HuH-7 (cell line): ENCODE results near the gene DRAP1.
A peak's percentile ranks its signal among the peaks of the same experiment; 100 is the strongest.
"Not testable (repeated sequence)": the region's sequence is repeated elsewhere in the genome, so short reads cannot be mapped to it uniquely, and the experiment has no call there.

Experiments
- DNase-seq: peaks from one replicate; pipeline ENCODE4 v3.0.0; 2011; ENCODE audit warnings: low spot score

The DRAP1 gene

GRCh38 chr11:65886826-65887722, 32.2 kb upstream of the DRAP1 start:
- no peak for DNase-seq

GRCh38 chr11:65887723-65888162, 31.5 kb upstream of the DRAP1 start:
- DNase-seq, result no peak

DNA sequence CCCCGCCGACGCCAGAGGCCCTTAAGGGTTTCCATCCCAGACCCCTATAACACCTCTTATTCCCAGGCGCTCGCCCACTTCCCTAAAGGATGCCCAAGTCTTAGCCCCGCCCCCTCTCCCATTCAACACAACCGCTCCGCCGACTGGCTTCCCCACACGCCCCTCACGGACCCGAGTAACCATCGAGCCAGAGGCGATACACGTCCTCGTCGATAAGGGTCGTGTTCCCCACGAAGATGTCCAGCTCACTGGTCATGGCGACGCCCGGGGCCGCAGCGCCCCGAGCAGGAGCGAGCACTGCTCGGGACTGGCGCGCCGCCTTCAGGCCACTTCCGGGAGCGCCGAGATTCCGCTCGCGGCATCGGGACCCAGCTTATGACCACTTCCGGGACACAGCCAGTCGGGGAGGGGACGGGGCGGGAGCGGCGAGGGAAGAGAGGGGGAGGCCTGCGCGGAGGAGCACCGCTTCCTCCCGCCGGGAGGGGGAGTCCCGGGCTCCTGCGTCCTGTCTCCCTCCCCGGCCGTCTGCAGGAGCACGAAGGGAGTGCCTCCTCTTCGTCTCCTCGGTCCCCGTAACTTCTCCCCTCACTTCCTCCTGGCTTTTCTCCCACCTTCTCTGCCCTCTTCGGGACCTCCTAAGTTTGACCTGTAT, 30.9 kb upstream of the DRAP1 start, which contains the start of gene FIBP:
Gene FIBP, minus strand, starts transcription at position 309 of the 652 bp plus-strand sequence. Its CDS starts 53 bp downstream, at position 256.
- peak; percentile 93 for DNase-seq

GRCh38 chr11:65890324-65891218, 28.7 kb upstream of the DRAP1 start, which contains the start of gene CCDC85B:
CCDC85B (plus strand) TSS chr11:65890673; CDS start chr11:65890784, 111 bp downstream.
- DNase-seq, result peak; percentile 94

- no peak for DNase-seq
Measured at GRCh38 chr11:65891219-65892136, 27.7 kb upstream of the DRAP1 start.

- DNase-seq, result not testable (repeated sequence)
Measured at GRCh38 chr11:65892137-65892540, 27.1 kb upstream of the DRAP1 start.

DNA sequence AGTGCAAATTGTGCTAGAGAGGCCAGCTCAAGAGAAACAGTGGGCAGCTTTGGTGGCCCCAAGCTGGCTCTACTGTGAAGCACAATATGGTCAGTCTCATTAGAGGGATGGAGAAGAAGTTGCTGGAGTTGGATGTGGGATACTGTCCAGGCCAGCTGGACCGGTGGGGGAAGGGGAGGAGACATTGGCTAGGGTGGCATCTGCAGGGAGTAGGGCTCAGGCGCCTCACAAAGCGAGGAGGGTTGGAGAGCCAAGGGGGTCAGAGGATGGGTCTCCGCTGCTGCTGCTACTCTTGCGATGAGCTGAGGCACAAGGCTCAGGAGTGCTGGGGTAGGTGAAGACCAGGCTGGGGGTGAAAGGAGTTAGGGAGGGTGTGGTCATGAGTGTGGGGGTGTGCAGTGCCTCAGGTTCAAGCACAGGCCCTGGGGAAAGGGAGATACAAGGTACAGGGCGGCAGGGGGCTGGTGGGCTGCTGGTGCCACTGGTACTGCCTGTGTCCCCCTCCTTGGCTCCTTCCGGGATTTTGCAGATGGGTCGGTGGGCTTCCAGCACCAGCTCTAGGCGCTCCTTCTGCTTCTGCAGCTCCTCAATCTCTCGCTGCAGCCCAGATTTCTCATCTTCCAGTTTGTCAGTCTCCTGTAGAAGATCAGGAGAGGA, 26.4 kb upstream of the DRAP1 start:
- DNase-seq, result no peak

DNA sequence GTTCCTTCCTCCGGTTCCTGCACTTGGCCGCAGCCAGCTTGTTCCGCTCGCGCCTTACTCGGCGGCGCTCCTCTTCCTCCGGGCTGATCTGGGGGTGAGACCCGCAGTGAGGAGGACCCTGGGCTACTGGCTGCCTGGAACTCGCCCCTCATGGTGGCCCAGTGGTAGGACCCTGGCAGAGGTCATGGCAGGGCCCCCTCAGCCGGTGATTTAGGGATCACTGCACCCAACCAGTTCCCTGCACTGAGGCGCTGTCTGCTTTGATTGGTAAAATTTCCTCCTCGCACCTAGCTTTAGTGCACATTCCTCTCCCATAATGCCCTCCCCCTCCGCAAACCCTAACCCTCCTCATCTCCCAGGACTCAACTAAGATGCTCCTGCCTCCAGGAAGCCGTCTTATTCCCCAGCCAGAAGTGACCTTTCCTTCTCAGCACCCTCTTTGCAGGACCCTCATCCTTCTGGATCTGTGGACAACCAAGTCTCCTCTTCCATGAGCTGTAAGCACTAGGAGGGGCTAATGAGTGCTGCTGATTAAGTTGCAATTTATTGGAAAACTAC, 25.1 kb upstream of the DRAP1 start:
- DNase-seq, result no peak

GRCh38 chr11:65895482-65895981, 23.7 kb upstream of the DRAP1 start:
- DNase-seq, result no peak

DNA sequence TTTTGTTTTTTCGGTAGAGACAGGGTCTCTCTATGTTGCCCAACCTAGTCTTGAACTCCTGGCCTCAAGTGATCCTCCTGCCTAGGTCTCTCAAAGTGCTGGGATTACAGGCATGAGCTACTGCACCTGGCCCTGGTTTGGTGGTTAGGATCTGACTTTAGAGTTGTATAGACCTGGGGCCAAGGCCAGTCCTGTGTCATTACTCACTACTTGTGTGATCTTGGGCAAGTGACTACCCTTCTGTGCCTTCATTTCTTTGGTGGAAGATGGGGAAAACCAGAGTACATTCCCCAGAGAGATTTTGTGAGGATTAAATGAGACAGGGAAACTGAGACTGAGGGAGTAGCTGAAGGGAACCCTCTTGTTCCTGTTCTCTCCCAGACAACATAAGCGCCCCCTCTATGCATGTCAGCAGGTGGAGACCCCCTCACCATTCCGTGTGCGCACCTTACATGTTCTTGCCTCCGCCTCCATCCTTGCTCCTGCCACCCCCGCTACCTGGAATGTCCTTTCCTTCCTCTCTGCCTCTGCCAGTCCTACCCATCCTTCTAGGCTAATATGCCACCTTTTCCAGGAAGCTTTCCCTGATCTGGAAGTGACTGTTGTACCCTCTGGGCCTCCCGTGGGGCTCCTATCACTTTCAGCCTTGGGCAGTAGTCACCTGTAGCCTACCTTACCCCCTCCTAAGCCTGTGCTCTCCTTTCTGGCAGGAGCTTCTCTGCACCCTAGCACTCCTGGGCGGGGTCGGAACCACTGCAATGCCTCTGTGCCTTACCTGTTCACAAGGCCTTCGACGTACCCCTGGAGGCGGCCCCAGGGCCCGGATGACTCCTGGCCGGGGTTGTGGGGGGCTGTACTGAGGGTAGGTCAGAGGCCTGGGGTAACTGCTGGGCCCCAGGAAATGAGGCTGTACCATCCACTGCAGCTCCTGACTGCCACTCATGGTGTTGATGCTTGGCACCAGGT, 22.9 kb upstream of the DRAP1 start:
- no peak for DNase-seq

- no peak for DNase-seq
Measured at GRCh38 chr11:65897020-65897471, 22.2 kb upstream of the DRAP1 start.

DNA sequence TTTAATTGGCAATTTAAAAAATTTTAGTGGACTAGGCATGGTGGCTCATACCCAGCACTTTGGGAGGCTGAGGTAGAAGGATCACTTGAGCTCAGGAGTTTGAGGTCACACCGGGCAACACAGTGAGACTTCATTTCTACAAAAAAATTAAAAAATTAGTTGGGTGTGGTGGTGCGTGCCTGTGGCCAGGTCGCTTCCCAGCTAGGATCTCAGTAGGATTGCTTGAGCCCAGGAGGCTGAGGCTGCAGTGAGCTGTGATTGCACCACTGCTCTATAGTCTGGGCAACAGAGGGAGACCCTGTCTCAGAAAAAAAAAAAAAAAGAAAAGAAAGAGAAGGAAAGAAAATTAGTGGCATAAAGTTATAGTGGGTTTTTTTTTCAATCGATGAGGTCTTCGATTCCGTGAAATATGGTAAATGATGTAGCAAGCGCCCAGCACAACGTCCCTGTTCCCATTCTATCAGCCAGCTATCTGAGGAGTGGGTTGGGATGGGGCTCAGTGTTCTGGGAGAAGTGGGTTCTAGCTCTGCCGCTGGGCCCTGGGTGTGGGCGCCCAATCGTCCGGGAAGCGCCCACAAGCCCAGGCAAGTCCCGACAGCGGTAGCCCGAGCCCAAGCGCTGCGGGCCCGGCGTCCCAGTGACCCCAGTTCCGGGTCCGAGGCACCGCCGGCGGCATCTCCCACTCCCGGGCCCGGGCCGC, 20.4 kb upstream of the DRAP1 start:
- DNase-seq, result no peak

DNA sequence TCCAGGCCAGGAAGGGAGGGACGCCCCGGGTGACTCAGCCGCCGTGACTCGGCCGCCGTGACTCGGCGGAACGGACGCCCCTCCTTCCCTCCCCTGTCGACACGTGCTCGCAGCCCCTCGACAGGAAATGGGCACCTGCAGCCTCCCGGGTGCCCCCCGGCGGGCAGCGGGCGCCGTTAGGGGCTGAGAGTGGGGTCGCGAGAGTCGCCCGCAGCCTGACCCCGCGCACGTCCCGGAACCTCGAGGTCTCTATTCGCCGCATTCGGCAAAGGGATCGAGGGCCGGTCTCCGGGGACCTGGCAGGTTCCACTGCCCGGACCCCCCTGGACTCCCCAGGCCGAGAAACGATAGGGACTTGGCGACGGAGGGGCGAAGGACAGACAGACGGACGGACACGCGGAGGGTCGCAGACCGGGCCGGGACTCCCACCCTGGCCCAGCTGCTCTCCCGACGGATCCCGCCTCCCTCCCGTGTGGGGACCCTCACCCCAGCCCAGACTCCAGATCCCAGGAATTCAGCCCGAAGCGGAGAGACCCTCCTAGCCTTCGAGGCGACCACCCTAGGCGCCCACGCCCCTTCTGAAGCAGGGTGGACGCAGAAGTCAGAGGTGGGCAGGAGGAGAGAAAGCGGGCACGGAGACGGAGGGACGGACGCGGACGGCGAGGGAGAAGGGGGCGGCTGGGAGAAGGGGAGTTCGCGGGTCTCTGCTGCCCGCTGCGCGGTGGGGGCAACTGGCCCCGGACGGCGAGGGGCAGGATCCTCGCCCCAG, 19.7 kb upstream of the DRAP1 start:
- DNase-seq, result no peak

GRCh38 chr11:65900125-65900898, 18.9 kb upstream of the DRAP1 start, which contains the start of gene FOSL1:
FOSL1 (minus strand) TSS chr11:65900388; CDS start chr11:65900339, 49 bp downstream.
- DNase-seq, result peak; percentile 74

GRCh38 chr11:65900899-65901180, 18.4 kb upstream of the DRAP1 start:
- DNase-seq, result no peak

- no peak for DNase-seq
Measured at GRCh38 chr11:65903068-65903481, 16.2 kb upstream of the DRAP1 start.
